Osteoblast (primary cell): Measurements from ENCODE around the gene DROSHA. TPM values are rescaled to one million over a fixed set of nuclear protein-coding genes. Genes with fewer than 3 reads are reported as not detected.

Source experiments
- DNase-seq: peaks from one replicate; pipeline ENCODE4 v3.0.0; 2011; ENCODE audit warnings: low spot score, mixed read lengths; ENCODE audit not compliant: insufficient read length; ENCODE audit errors: missing footprints
- H2AFZ ChIP-seq: 2 replicates; pipeline ENCODE4 v1.6.0; 2011; ENCODE audit warnings: mild to moderate bottlenecking, low read length
- H3K27ac ChIP-seq: 2 replicates; pipeline ENCODE4 v1.5.1; 2011; ENCODE audit warnings: mild to moderate bottlenecking, low read depth, low read length, moderate library complexity
- H3K27me3 ChIP-seq: 2 replicates; pipeline ENCODE4 v1.6.0; 2012; ENCODE audit warnings: mild to moderate bottlenecking, control low read depth, inconsistent platforms, low read length, moderate library complexity; ENCODE audit not compliant: insufficient read depth
- H3K36me3 ChIP-seq: 2 replicates; pipeline ENCODE4 v1.5.1; 2011; ENCODE audit warnings: mild to moderate bottlenecking, low read length, control low read depth, moderate library complexity; ENCODE audit not compliant: insufficient read depth
- H3K4me1 ChIP-seq: 2 replicates; pipeline ENCODE4 v1.5.1; 2011; ENCODE audit warnings: mild to moderate bottlenecking, low read length, control low read depth, moderate library complexity; ENCODE audit not compliant: insufficient read depth
- H3K4me2 ChIP-seq: 2 replicates; pipeline ENCODE4 v1.6.0; 2011; ENCODE audit warnings: mild to moderate bottlenecking, low read length; ENCODE audit not compliant: insufficient read depth
- H3K4me3 ChIP-seq: fragments of 200-600 bp; sonication (generic); 3 replicates; pipeline ENCODE4 v1.5.1; 2012; ENCODE audit warnings: mild to moderate bottlenecking, low read length, inconsistent platforms; ENCODE audit not compliant: insufficient read depth
- H3K79me2 ChIP-seq: 2 replicates; pipeline ENCODE4 v1.6.0; 2012; ENCODE audit warnings: mild to moderate bottlenecking, low read length, control low read depth, inconsistent platforms; ENCODE audit not compliant: insufficient read depth
- H3K9me3 ChIP-seq: 2 replicates; pipeline ENCODE4 v1.5.1; 2011; ENCODE audit warnings: low read depth, low read length, control low read depth
- H4K20me1 ChIP-seq: 2 replicates; pipeline ENCODE4 v1.6.0; 2012; ENCODE audit warnings: mild to moderate bottlenecking, low read length, control low read depth; ENCODE audit not compliant: insufficient read depth
- total RNA-seq: library from RNA; depleted of rRNA; stranded (reverse); fragments of >200 nt; gene quantifications from 2 replicates; pipeline ENCODE4 v1.2.3, GENCODE V29; 2012
- TF ChIP-seq, protein P1 (sequence below): IDR thresholded peaks from 2 replicates; pipeline ENCODE4 v1.5.1; 2011; ENCODE audit warnings: mild to moderate bottlenecking, low read depth, low read length, moderate library complexity; ENCODE audit errors: extremely low read depth

Gene DROSHA
- total RNA-seq, 1 donor, result 32.9 TPM

DNA sequence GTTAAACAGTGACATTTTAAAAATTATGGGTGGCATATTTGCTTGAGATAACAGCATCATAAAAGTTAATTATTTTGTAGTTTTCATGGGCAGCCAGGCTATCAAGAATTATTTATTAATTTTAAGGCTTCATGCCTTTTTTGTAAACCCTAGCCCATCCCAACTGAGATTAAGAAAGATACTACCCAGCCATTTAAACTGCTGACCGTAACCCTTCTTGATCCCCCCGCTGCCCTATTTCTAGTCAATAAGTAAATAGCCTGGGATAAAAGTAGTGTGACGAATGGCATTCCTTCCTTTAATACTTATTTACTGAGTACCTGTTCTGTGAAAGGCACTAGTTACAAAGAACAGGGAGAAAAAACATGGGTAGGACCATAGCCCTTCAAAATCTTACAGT lies 88.3 kb downstream of the DROSHA start:
- Histone ChIP-seq H4K20me1 (no peaks in the 10 kb centered on the region), H2AFZ (no peak overlapping the region), H3K27me3 (no peaks in the 10 kb centered on the region), H3K4me3 (no peak overlapping the region), H3K4me1 (peaks cover 12% of the 10 kb centered on the region), H3K27ac (no peak overlapping the region), H3K36me3 (peaks cover 15% of the 10 kb centered on the region), H3K79me2 (peaks cover 11% of the 10 kb centered on the region), H3K4me2 (no peak overlapping the region), H3K9me3 (no peaks in the 10 kb centered on the region)
- DNase-seq, result no peak
- TF ChIP-seq, protein P1, sequence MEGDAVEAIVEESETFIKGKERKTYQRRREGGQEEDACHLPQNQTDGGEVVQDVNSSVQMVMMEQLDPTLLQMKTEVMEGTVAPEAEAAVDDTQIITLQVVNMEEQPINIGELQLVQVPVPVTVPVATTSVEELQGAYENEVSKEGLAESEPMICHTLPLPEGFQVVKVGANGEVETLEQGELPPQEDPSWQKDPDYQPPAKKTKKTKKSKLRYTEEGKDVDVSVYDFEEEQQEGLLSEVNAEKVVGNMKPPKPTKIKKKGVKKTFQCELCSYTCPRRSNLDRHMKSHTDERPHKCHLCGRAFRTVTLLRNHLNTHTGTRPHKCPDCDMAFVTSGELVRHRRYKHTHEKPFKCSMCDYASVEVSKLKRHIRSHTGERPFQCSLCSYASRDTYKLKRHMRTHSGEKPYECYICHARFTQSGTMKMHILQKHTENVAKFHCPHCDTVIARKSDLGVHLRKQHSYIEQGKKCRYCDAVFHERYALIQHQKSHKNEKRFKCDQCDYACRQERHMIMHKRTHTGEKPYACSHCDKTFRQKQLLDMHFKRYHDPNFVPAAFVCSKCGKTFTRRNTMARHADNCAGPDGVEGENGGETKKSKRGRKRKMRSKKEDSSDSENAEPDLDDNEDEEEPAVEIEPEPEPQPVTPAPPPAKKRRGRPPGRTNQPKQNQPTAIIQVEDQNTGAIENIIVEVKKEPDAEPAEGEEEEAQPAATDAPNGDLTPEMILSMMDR, result no peak

DNA sequence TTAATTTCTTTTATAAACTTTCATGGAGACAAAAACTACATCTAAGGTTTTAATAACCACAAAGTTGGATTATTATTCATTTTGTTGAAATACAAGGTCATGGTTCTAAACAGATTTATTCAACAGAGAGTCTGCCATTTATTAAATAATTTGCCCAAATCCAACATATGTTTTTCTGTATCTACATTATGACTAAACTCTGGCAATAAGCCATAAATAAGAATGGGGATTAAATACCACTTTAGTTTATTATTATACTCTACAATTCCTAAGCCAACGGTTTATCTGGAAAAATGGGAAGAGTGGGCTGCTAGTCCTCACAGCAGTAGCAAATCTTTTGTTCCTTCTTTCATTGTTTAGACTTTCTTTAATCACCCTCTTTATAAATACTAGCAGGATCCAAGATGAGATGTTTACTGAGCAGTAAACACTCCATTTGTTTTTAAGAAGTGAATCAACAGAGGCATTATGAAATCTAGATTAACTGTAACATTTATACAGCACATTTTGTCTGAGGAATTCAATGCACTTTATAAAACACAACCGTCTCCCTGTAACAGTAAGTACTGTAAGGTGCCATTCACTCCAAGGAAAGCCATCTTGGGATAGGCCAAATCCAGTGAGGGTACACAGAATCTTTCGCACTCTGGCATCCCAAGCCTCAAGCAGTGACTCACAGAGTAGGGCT lies 89.7 kb downstream of the DROSHA start:
- H3K79me2 ChIP-seq, result peaks cover 11% of the 10 kb centered on the region
- no peaks in the 10 kb centered on the region for H3K27me3 ChIP-seq
- no peaks in the 10 kb centered on the region for H3K9me3 ChIP-seq
- H3K4me3 ChIP-seq, result no peak overlapping the region
- no peaks in the 10 kb centered on the region for H4K20me1 ChIP-seq
- peaks cover 11% of the 10 kb centered on the region for H3K4me1 ChIP-seq
- TF ChIP-seq, protein P1, result no peak
- peaks cover 7% of the 10 kb centered on the region for H3K36me3 ChIP-seq
- H2AFZ ChIP-seq, result no peak overlapping the region
- no peak for DNase-seq
- H3K27ac ChIP-seq, result no peak overlapping the region
- H3K4me2 ChIP-seq, result no peak overlapping the region

DNA sequence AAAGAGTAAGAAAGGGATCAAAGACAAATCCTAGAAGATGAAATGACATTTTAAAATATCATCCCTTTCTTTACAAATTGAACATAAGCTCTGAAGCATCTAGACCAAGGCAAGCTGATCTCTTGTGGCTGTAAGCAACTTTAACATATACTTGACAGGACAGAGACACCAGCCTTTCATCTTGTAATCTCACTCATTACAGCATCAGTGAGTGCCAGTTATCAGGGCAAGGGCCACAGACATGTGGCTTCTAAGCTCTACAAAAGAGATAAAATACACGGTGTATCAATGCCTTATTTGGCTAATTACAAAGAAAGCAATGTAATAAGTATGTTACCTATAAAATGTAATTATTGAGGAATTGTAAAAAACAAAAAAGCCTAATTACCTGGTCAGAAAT lies 95.0 kb downstream of the DROSHA start:
- H3K4me2 ChIP-seq, result no peak overlapping the region
- DNase-seq, result no peak
- H3K36me3 ChIP-seq, result peaks cover 19% of the 10 kb centered on the region
- no peak overlapping the region for H2AFZ ChIP-seq
- no peak overlapping the region for H3K4me3 ChIP-seq
- H4K20me1 ChIP-seq, result no peaks in the 10 kb centered on the region
- H3K79me2 ChIP-seq, result no peaks in the 10 kb centered on the region
- H3K9me3 ChIP-seq, result no peaks in the 10 kb centered on the region
- TF ChIP-seq, protein P1, result no peak
- no peaks in the 10 kb centered on the region for H3K27me3 ChIP-seq
- H3K4me1 ChIP-seq, result peaks cover 5% of the 10 kb centered on the region
- H3K27ac ChIP-seq, result no peak overlapping the region

DNA sequence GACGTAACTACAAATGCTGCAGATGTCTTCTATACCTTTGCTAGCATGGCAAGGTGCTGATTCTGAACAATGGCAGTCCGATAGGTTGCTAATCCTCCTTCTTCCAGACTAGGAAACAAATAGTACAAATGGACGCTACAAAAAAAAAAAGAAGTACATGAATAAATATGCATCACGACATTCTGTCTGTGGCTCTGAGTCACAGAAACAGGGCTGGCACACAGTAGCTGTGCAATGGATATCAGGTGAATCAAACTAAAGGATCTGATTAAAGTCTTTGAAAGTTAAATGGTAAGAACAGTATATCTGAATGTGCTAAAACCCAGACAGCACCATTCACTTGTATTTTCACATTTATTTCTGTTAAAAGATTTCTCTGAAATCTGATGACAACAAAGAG lies 96.2 kb downstream of the DROSHA start:
- H3K9me3 ChIP-seq, result no peaks in the 10 kb centered on the region
- H4K20me1 ChIP-seq, result no peaks in the 10 kb centered on the region
- H3K4me1 ChIP-seq, result no peaks in the 10 kb centered on the region
- no peak overlapping the region for H2AFZ ChIP-seq
- no peaks in the 10 kb centered on the region for H3K27me3 ChIP-seq
- peaks cover 26% of the 10 kb centered on the region for H3K36me3 ChIP-seq
- no peak overlapping the region for H3K27ac ChIP-seq
- no peak overlapping the region for H3K4me2 ChIP-seq
- no peaks in the 10 kb centered on the region for H3K79me2 ChIP-seq
- DNase-seq, result no peak
- TF ChIP-seq, protein P1, result no peak
- H3K4me3 ChIP-seq, result no peak overlapping the region
